GM19452 (cell line): Measurements from ENCODE around the gene ZBTB46.

Experiments used
- ATAC-seq: cut with Tn5 transposase; IDR thresholded peaks from one replicate; pipeline ENCODE4 v1.9.1; 2021; ENCODE audit not compliant: unreplicated experiment

ZBTB46 gene

GRCh38 chr20:63707558-63708300 lies 123.3 kb downstream of the ZBTB46 start, which contains the start of the genes ARFRP1 and ZGPAT:
ARFRP1 (minus strand) TSS chr20:63707976; CDS start chr20:63707091, 885 bp downstream.
ZGPAT (plus strand) TSS chr20:63708039; CDS start chr20:63708581, 542 bp downstream.
- ATAC-seq = peak; percentile 57

GRCh38 chr20:63706852-63707557 lies 124.1 kb downstream of the ZBTB46 start:
- ATAC-seq = peak; percentile 24

- no peak for ATAC-seq
These were observed 124.9 kb downstream of the ZBTB46 start for GRCh38 chr20:63706027-63706695.

- no peak for ATAC-seq
These were observed 125.6 kb downstream of the ZBTB46 start for GRCh38 chr20:63705232-63706026.

GRCh38 chr20:63704749-63705117 lies 126.3 kb downstream of the ZBTB46 start:
- no peak for ATAC-seq

- no peak for ATAC-seq
These were observed 126.9 kb downstream of the ZBTB46 start for GRCh38 chr20:63703976-63704748.

GRCh38 chr20:63703471-63703975 lies 127.5 kb downstream of the ZBTB46 start:
- no peak for ATAC-seq

- ATAC-seq = no peak
These were observed 128.2 kb downstream of the ZBTB46 start for GRCh38 chr20:63702751-63703470.

- ATAC-seq = no peak
These were observed 128.9 kb downstream of the ZBTB46 start for GRCh38 chr20:63702036-63702665.

GRCh38 chr20:63701329-63702035 lies 129.6 kb downstream of the ZBTB46 start:
- ATAC-seq = no peak

GRCh38 chr20:63701051-63701328 lies 130.1 kb downstream of the ZBTB46 start:
- ATAC-seq = no peak

- ATAC-seq = no peak
These were observed 130.6 kb downstream of the ZBTB46 start for GRCh38 chr20:63700199-63701050.

- no peak for ATAC-seq
These were observed 131.4 kb downstream of the ZBTB46 start for GRCh38 chr20:63699466-63700198.

GRCh38 chr20:63698739-63699465 lies 132.2 kb downstream of the ZBTB46 start:
- ATAC-seq = no peak

GRCh38 chr20:63697868-63698545 lies 133.1 kb downstream of the ZBTB46 start:
- no peak for ATAC-seq
